Mucosa of descending colon (tissue), 3 donors: ENCODE data around the gene ADORA2B. TPM values are rescaled to one million over a fixed set of nuclear protein-coding genes. Genes with fewer than 3 reads are reported as not detected.

ENCODE experiments used
- ATAC-seq: fragments of 200-7000 bp; cut with Tn5 transposase; one replicate; pipeline ENCODE4 v1.9.1; 2020; ENCODE audit warnings: mild to moderate bottlenecking, moderate library complexity
- DNase-seq, 3 donors: peaks; one replicate each; pipeline ENCODE4 v3.0.0-alpha.2; 2020
- H3K36me3 ChIP-seq: fragments of 200-600 bp; one replicate; pipeline ENCODE4 v1.8.0; 2021; ENCODE audit warnings: low read depth, mild to moderate bottlenecking
- H3K4me1 ChIP-seq: fragments of 200-600 bp; one replicate; pipeline ENCODE4 v1.8.0; 2021; ENCODE audit warnings: low read depth, mild to moderate bottlenecking
- H3K4me3 ChIP-seq: fragments of 200-600 bp; one replicate; pipeline ENCODE4 v1.8.0; 2021; ENCODE audit warnings: mild to moderate bottlenecking
- H3K9me3 ChIP-seq: fragments of 200-600 bp; one replicate; pipeline ENCODE4 v1.8.0; 2021; ENCODE audit warnings: mild to moderate bottlenecking
- CTCF ChIP-seq: fragments of 200-600 bp; IDR thresholded peaks from one replicate; pipeline ENCODE4 v1.8.0; 2022; ENCODE audit warnings: antibody characterized with exemption, mild to moderate bottlenecking
- intact Hi-C, 2 donors: fragments of 100-400 bp; cut with DNase I in 1 of 2; cut with micrococcal nuclease in 1 of 2; formaldehyde crosslinking; loops; one replicate each; pipeline versions ENCODE4 v1.11.0 to v1.11.1; 2022; cut with DNase I, micrococcal nuclease
- total RNA-seq, 3 donors: library from RNA; stranded (reverse); fragmentation: NEBNext Ultra II Directional in 2 of 3; extraction: Animal tissue kit (Norgen Biotek cat#: 25700) in 2 of 3; gene quantifications; one replicate each; pipeline versions ENCODE4 v1.2.1 to v1.2.4, GENCODE V29; 2021 to 2023
- donor health status: DM: no; HTN: no; CAD: no; lungs with moderate emphysema.
- donor health status: DM: no; HTN: no; CAD: no.
- donor health status: DM: no; HTN: yes; CAD: no.

The ADORA2B gene
- total RNA-seq, 3 donors from 2014 or later, result 11.9 to 32.9 (median 24.4) TPM

DNA sequence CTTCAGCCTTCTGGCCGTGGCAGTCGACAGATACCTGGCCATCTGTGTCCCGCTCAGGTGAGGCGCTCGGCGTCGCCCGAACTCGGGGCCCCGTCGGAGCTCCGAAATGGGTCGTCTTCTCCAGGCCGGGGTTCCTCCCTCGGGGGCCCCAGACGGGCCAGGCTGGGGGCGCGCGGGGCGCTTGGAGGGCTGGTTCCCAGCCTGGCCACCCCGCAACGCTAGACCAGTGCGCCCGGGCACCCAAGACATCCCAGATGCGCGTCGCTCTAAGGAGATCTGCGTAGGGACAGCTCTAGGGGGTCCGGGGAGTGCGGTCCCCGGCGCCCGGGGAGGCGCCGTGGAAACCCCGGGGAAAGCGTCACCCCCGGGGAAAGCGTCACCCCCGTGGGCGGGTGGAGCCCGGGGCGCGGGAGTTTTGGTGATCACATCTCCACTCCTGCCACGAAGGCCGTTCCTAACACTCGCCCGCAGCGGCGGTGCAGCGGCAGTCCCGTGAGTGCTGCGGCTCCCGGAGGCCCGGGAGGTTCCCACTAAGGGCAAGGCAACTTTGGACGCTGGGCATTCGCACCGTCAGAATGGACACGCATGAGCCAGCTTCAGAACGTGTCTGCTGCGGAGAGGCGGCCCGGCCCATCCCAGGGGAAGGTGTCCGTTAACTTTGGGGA is 729 bp downstream of the ADORA2B start:
- Histone ChIP-seq H3K36me3 (no peaks in the 10 kb centered on the region), H3K4me3 (peak overlapping the region; percentile 22), H3K4me1 (peaks cover 11% of the 10 kb centered on the region), H3K9me3 (no peaks in the 10 kb centered on the region)
- TF ChIP-seq CTCF, result no peak
- ATAC-seq, result peak; percentile 9
- DNase-seq, result peak in 2 of 3 donors; percentile 64 to 72
- intact Hi-C loops, result loop anchor here in 1 of 2 donors (10.0 kb wide), 1 partner anchor 49 kb away; the partner anchor contains the start of genes TTC19 and ZSWIM7

- no peak for TF ChIP-seq CTCF
- Histone ChIP-seq H3K9me3 (no peaks in the 10 kb centered on the region), H3K4me3 (no peak overlapping the region), H3K36me3 (no peaks in the 10 kb centered on the region), H3K4me1 (peaks cover 18% of the 10 kb centered on the region)
- ATAC-seq (peak; percentile 22), DNase-seq (peak; percentile 49 to 67 (median 63))
- intact Hi-C loops, result loop anchor here in 1 of 2 donors (10.0 kb wide), 1 partner anchor 48 kb away; the partner anchor contains the start of genes TTC19 and ZSWIM7
Observed at GRCh38 chr17:15946611-15947120, 1.7 kb downstream of the ADORA2B start.

DNA sequence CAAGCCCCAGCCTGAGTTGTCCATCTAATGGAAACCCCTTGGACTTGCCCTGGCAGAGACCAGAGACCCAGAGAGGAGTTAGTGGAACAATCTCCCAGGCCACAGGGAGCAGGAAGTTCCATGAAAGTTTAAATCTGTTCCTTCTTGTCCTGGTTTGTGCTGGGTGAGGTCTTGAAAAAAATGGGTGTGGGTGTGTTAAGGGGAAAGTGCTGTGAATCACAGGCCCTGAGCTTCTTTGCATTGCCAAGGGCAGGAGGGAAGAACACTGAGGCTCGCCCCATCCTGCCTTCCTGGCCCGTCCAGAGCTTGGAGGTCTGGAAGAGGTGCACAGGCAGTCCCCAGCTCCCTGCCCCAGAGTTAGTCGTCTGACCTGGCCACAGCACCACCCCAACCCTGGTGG is 2.3 kb downstream of the ADORA2B start:
- Histone ChIP-seq H3K4me1 (peaks cover 22% of the 10 kb centered on the region), H3K4me3 (no peak overlapping the region), H3K36me3 (no peaks in the 10 kb centered on the region), H3K9me3 (no peaks in the 10 kb centered on the region)
- peak; percentile 63 for ATAC-seq
- TF ChIP-seq CTCF, result no peak
- intact Hi-C loops, result loop anchor here in 1 of 2 donors (10.0 kb wide), 1 partner anchor 48 kb away; the partner anchor contains the start of genes TTC19 and ZSWIM7
- peak; percentile 60 to 70 (median 64) for DNase-seq

- H3K4me1 ChIP-seq, result peaks cover 22% of the 10 kb centered on the region
- no peaks in the 10 kb centered on the region for H3K36me3 ChIP-seq
- H3K9me3 ChIP-seq, result no peaks in the 10 kb centered on the region
- intact Hi-C loops, result loop anchor here in 1 of 2 donors (10.0 kb wide), 1 partner anchor 47 kb away; the partner anchor contains the start of genes TTC19 and ZSWIM7
- ATAC-seq (peak; percentile 35), DNase-seq (peak; percentile 52 to 69 (median 68))
- TF ChIP-seq CTCF, result no peak
- H3K4me3 ChIP-seq, result no peak overlapping the region
Observed at GRCh38 chr17:15947976-15948752, 3.2 kb downstream of the ADORA2B start.

GRCh38 chr17:15951368-15952047 is 6.6 kb downstream of the ADORA2B start:
- ATAC-seq (peak; percentile 7), DNase-seq (no peak)
- H3K4me1 ChIP-seq, result peaks cover 22% of the 10 kb centered on the region
- intact Hi-C loops, result no loop called here
- H3K36me3 ChIP-seq, result no peaks in the 10 kb centered on the region
- TF ChIP-seq CTCF, result no peak
- H3K9me3 ChIP-seq, result no peaks in the 10 kb centered on the region
- H3K4me3 ChIP-seq, result no peak overlapping the region
